Keratinocyte (primary cell): Measurements from ENCODE around the gene MTMR2.

Experiments used
- EZH2 ChIP-seq: IDR thresholded peaks from one replicate; pipeline ENCODE4 v1.6.1; 2012; ENCODE audit warnings: inconsistent platforms, mild to moderate bottlenecking, low read length, moderate library complexity
- TF ChIP-seq, protein P1 (sequence below), 3 experiments: IDR thresholded peaks in 1 of 3; conservative IDR thresholded peaks in 1 of 3; optimal IDR thresholded peaks in 1 of 3; 2 replicates in 2 of 3; 3 replicates in 1 of 3; pipeline versions ENCODE3 to v1.5.1; 2011; ENCODE audit warnings: low read length in 3 of 3, mild to moderate bottlenecking in 3 of 3, moderate library complexity in 2 of 3, control low read depth in 1 of 3, inconsistent platforms in 1 of 3; ENCODE audit not compliant: insufficient read depth in 2 of 3; ENCODE audit errors: extremely low read depth in 1 of 3

DNA sequence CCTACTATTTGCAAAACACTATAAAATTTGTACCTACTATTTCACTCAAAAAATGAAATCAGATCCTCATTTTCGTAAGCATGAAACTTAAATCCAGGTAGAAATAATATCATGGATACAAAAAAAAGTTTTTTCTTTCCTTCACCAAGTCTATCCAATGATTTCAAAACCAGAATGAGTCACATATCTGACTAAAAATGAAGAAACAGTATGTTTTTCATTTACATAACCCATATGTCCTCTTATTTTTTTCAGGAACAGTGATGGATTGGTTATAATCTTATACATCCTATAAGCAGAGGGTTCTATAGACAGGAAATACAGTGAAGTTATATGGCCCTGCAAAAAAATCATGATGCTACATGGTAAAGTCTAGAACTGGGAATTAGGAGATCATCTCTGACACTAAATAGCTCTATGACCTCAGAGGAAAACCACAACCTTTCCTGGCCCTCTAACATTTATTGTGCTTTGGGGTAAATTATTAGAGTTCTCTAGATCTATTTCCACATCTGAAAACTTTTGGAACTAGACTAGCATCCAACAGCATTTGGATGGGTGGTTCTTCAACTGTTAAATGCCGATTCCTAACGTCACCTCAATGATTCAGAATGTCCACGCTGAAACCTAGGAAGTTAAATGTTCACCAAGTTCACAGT is 10.9 kb downstream of the MTMR2 start:
- TF ChIP-seq, protein P1, sequence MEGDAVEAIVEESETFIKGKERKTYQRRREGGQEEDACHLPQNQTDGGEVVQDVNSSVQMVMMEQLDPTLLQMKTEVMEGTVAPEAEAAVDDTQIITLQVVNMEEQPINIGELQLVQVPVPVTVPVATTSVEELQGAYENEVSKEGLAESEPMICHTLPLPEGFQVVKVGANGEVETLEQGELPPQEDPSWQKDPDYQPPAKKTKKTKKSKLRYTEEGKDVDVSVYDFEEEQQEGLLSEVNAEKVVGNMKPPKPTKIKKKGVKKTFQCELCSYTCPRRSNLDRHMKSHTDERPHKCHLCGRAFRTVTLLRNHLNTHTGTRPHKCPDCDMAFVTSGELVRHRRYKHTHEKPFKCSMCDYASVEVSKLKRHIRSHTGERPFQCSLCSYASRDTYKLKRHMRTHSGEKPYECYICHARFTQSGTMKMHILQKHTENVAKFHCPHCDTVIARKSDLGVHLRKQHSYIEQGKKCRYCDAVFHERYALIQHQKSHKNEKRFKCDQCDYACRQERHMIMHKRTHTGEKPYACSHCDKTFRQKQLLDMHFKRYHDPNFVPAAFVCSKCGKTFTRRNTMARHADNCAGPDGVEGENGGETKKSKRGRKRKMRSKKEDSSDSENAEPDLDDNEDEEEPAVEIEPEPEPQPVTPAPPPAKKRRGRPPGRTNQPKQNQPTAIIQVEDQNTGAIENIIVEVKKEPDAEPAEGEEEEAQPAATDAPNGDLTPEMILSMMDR (optimal IDR thresholded peaks at IDR 0.05 in 1 of 3, IDR thresholded peaks at IDR 0.05 in 1 of 3, conservative IDR thresholded peaks at IDR 0.05 in 1 of 3; ENCODE audit: extremely low read depth in 1 of 3, insufficient read depth in 2 of 3, low read length in 3 of 3) = no peak
- TF ChIP-seq EZH2 = no peak
